IPS-18a (cell line): ENCODE measurements around the gene PTPRG.
A peak's percentile ranks its signal among the peaks of the same experiment; 100 is the strongest.

Source experiments
- H3K27ac ChIP-seq: one replicate; pipeline ENCODE4 v1.5.1; 2013; ENCODE audit warnings: low read length
- H3K27me3 ChIP-seq: one replicate; pipeline ENCODE4 v1.6.1; 2013; ENCODE audit warnings: mild to moderate bottlenecking, low read length; ENCODE audit not compliant: control insufficient read depth, insufficient read depth
- H3K36me3 ChIP-seq: one replicate; pipeline ENCODE4 v1.6.1; 2013; ENCODE audit warnings: low read depth, low read length; ENCODE audit not compliant: control insufficient read depth
- H3K4me1 ChIP-seq: one replicate; pipeline ENCODE4 v1.6.1; 2013; ENCODE audit warnings: low read depth, low read length; ENCODE audit not compliant: control insufficient read depth
- H3K4me3 ChIP-seq: one replicate; pipeline ENCODE4 v1.5.1; 2013; ENCODE audit warnings: low read length
- H3K9ac ChIP-seq: one replicate; pipeline ENCODE4 v1.6.1; 2013; ENCODE audit warnings: mild to moderate bottlenecking, low read length, moderate library complexity
- H3K9me3 ChIP-seq: one replicate; pipeline ENCODE4 v1.6.1; 2013; ENCODE audit warnings: low read depth, low read length; ENCODE audit not compliant: control insufficient read depth

PTPRG gene

GRCh38 chr3:61665987-61666386 lies 104.6 kb downstream of the PTPRG start:
- H3K27me3 ChIP-seq = no peaks in the 10 kb centered on the region
- H3K27ac ChIP-seq = no peak overlapping the region
- H3K4me1 ChIP-seq = peaks cover 34% of the 10 kb centered on the region
- no peaks in the 10 kb centered on the region for H3K36me3 ChIP-seq
- H3K4me3 ChIP-seq = no peak overlapping the region
- no peak overlapping the region for H3K9ac ChIP-seq
- no peaks in the 10 kb centered on the region for H3K9me3 ChIP-seq

GRCh38 chr3:61666615-61667330 lies 105.4 kb downstream of the PTPRG start:
- no peak overlapping the region for H3K27ac ChIP-seq
- H3K4me3 ChIP-seq = no peak overlapping the region
- no peak overlapping the region for H3K9ac ChIP-seq
- no peaks in the 10 kb centered on the region for H3K36me3 ChIP-seq
- H3K4me1 ChIP-seq = peaks cover 34% of the 10 kb centered on the region
- no peaks in the 10 kb centered on the region for H3K27me3 ChIP-seq
- no peaks in the 10 kb centered on the region for H3K9me3 ChIP-seq

GRCh38 chr3:61667383-61667782 lies 106.0 kb downstream of the PTPRG start:
- Histone ChIP-seq H3K27ac (no peak overlapping the region), H3K4me1 (peaks cover 34% of the 10 kb centered on the region), H3K4me3 (no peak overlapping the region), H3K9me3 (no peaks in the 10 kb centered on the region), H3K27me3 (no peaks in the 10 kb centered on the region), H3K36me3 (no peaks in the 10 kb centered on the region), H3K9ac (no peak overlapping the region)

GRCh38 chr3:61667814-61668213 lies 106.4 kb downstream of the PTPRG start:
- Histone ChIP-seq H3K9me3 (no peaks in the 10 kb centered on the region), H3K27me3 (no peaks in the 10 kb centered on the region), H3K27ac (no peak overlapping the region), H3K9ac (no peak overlapping the region), H3K4me1 (peaks cover 34% of the 10 kb centered on the region), H3K36me3 (no peaks in the 10 kb centered on the region), H3K4me3 (no peak overlapping the region)

- Histone ChIP-seq H3K9ac (no peak overlapping the region), H3K4me1 (peaks cover 30% of the 10 kb centered on the region), H3K27ac (no peak overlapping the region)
These were observed 107.0 kb downstream of the PTPRG start for GRCh38 chr3:61668317-61668864.

GRCh38 chr3:61669203-61669602 lies 107.8 kb downstream of the PTPRG start:
- Histone ChIP-seq H3K4me1 (peaks cover 24% of the 10 kb centered on the region), H3K9me3 (no peaks in the 10 kb centered on the region), H3K4me3 (no peak overlapping the region), H3K27ac (no peak overlapping the region), H3K36me3 (no peaks in the 10 kb centered on the region), H3K9ac (no peak overlapping the region), H3K27me3 (no peaks in the 10 kb centered on the region)

More at GRCh38 chr3:61668317-61668864, 107.0 kb downstream of the PTPRG start:
- no peaks in the 10 kb centered on the region for H3K36me3 ChIP-seq
- H3K9me3 ChIP-seq = no peaks in the 10 kb centered on the region
- no peak overlapping the region for H3K4me3 ChIP-seq
- H3K27me3 ChIP-seq = no peaks in the 10 kb centered on the region

GRCh38 chr3:61669668-61670299 lies 108.4 kb downstream of the PTPRG start:
- no peak overlapping the region for H3K4me3 ChIP-seq
- no peak overlapping the region for H3K9ac ChIP-seq
- no peaks in the 10 kb centered on the region for H3K9me3 ChIP-seq
- H3K4me1 ChIP-seq = peaks cover 27% of the 10 kb centered on the region
- no peaks in the 10 kb centered on the region for H3K27me3 ChIP-seq
- H3K36me3 ChIP-seq = no peaks in the 10 kb centered on the region
- H3K27ac ChIP-seq = no peak overlapping the region

- Histone ChIP-seq H3K27ac (no peak overlapping the region), H3K4me1 (peaks cover 27% of the 10 kb centered on the region), H3K4me3 (no peak overlapping the region), H3K9me3 (no peaks in the 10 kb centered on the region), H3K9ac (no peak overlapping the region), H3K27me3 (no peaks in the 10 kb centered on the region), H3K36me3 (no peaks in the 10 kb centered on the region)
These were observed 112.3 kb downstream of the PTPRG start for GRCh38 chr3:61673651-61674050.

- Histone ChIP-seq H3K9ac (no peak overlapping the region), H3K9me3 (no peaks in the 10 kb centered on the region), H3K27ac (peak overlapping the region; percentile 31), H3K4me1 (peaks cover 27% of the 10 kb centered on the region), H3K27me3 (no peaks in the 10 kb centered on the region), H3K36me3 (no peaks in the 10 kb centered on the region), H3K4me3 (no peak overlapping the region)
These were observed 113.2 kb downstream of the PTPRG start for GRCh38 chr3:61674596-61674995.

- H3K27ac ChIP-seq = no peak overlapping the region
- H3K27me3 ChIP-seq = no peaks in the 10 kb centered on the region
- H3K9me3 ChIP-seq = no peaks in the 10 kb centered on the region
- H3K9ac ChIP-seq = no peak overlapping the region
- peaks cover 57% of the 10 kb centered on the region for H3K4me1 ChIP-seq
- H3K4me3 ChIP-seq = no peak overlapping the region
- no peaks in the 10 kb centered on the region for H3K36me3 ChIP-seq
These were observed 117.7 kb downstream of the PTPRG start for GRCh38 chr3:61679026-61679425.

- H3K27ac ChIP-seq = no peak overlapping the region
- no peaks in the 10 kb centered on the region for H3K36me3 ChIP-seq
- no peaks in the 10 kb centered on the region for H3K9me3 ChIP-seq
- H3K9ac ChIP-seq = no peak overlapping the region
- H3K4me1 ChIP-seq = peaks cover 68% of the 10 kb centered on the region
- no peaks in the 10 kb centered on the region for H3K27me3 ChIP-seq
- no peak overlapping the region for H3K4me3 ChIP-seq
These were observed 119.2 kb downstream of the PTPRG start for GRCh38 chr3:61680617-61681016.

- Histone ChIP-seq H3K27ac (no peak overlapping the region), H3K4me1 (peaks cover 78% of the 10 kb centered on the region), H3K27me3 (peaks cover 6% of the 10 kb centered on the region), H3K36me3 (no peaks in the 10 kb centered on the region), H3K9me3 (no peaks in the 10 kb centered on the region), H3K4me3 (no peak overlapping the region), H3K9ac (no peak overlapping the region)
These were observed 120.3 kb downstream of the PTPRG start for GRCh38 chr3:61681636-61682035.
